CD4-positive, alpha-beta T cell treated with Interleukin-10 for 1 hour (primary cell): ENCODE data around the gene IL17RC.
"Not testable (repeated sequence)": the region's sequence is repeated elsewhere in the genome, so short reads cannot be mapped to it uniquely, and the experiment has no call there.

Experiments used
- DNase-seq: peaks from one replicate; pipeline ENCODE4 v3.0.0-alpha.2; 2020

IL17RC gene

GRCh38 chr3:9916734-9917680 is at the start of gene IL17RC:
TSS of gene IL17RC (plus strand) at chr3:9917098. CDS start at chr3:9917316, 218 bp downstream.
- no peak for DNase-seq

GRCh38 chr3:9867106-9867505 is 49.8 kb upstream of the IL17RC start:
- no peak for DNase-seq

- DNase-seq = no peak
These were observed 46.9 kb upstream of the IL17RC start for GRCh38 chr3:9869955-9870354.

- DNase-seq = no peak
These were observed 45.9 kb upstream of the IL17RC start for GRCh38 chr3:9870978-9871377.

GRCh38 chr3:9872067-9872466 is 44.8 kb upstream of the IL17RC start:
- DNase-seq = not testable (repeated sequence)

GRCh38 chr3:9875448-9875847 is 41.5 kb upstream of the IL17RC start:
- no peak for DNase-seq

GRCh38 chr3:9876255-9876654 is 40.6 kb upstream of the IL17RC start:
- not testable (repeated sequence) for DNase-seq

- no peak for DNase-seq
These were observed 39.9 kb upstream of the IL17RC start for GRCh38 chr3:9876991-9877390.

GRCh38 chr3:9878700-9879099 is 38.2 kb upstream of the IL17RC start:
- DNase-seq = no peak

- no peak for DNase-seq
These were observed 36.9 kb upstream of the IL17RC start, which contains the start of gene CIDEC for GRCh38 chr3:9879830-9880549. TSS of gene CIDEC (minus strand) at chr3:9880253. CDS start at chr3:9878486, 1,767 bp downstream.

- DNase-seq = no peak
These were observed 35.5 kb upstream of the IL17RC start for GRCh38 chr3:9881441-9881840.

GRCh38 chr3:9883706-9884554 is 33.0 kb upstream of the IL17RC start:
- no peak for DNase-seq

GRCh38 chr3:9884555-9885165 is 32.2 kb upstream of the IL17RC start:
- no peak for DNase-seq

GRCh38 chr3:9886328-9886727 is 30.6 kb upstream of the IL17RC start:
- no peak for DNase-seq

GRCh38 chr3:9887480-9887879 is 29.4 kb upstream of the IL17RC start:
- DNase-seq = no peak

- DNase-seq = no peak
These were observed 28.4 kb upstream of the IL17RC start for GRCh38 chr3:9888540-9888939.

- DNase-seq = no peak
These were observed 27.5 kb upstream of the IL17RC start for GRCh38 chr3:9889405-9889804.

- peak; percentile 94 for DNase-seq
These were observed 26.4 kb upstream of the IL17RC start, which contains the start of gene JAGN1 for GRCh38 chr3:9890249-9891071. TSS of gene JAGN1 (plus strand) at chr3:9890610. CDS start at chr3:9890723, 113 bp downstream.

GRCh38 chr3:9891072-9891622 is 25.8 kb upstream of the IL17RC start:
- no peak for DNase-seq

GRCh38 chr3:9893739-9894138 is 23.2 kb upstream of the IL17RC start:
- DNase-seq = no peak

GRCh38 chr3:9895715-9896114 is 21.2 kb upstream of the IL17RC start:
- not testable (repeated sequence) for DNase-seq
